HCT116 (cell line): ENCODE measurements around the gene BLCAP. TPM values are rescaled to one million over a fixed set of nuclear protein-coding genes. Genes with fewer than 3 reads are reported as not detected.

Experiments used
- ATAC-seq: fragments of 200-7000 bp; cut with Tn5 transposase; 2 replicates; pipeline ENCODE4 v1.9.1; 2020; ENCODE audit warnings: mild to moderate bottlenecking, moderate library complexity
- BruUV-seq: library from RNA; stranded (reverse); fragments of 400-500 nt; replicated peaks from 2 replicates; lab custom pipeline; 2021; lab: Mats Ljungman, UMichigan
- CTCF ChIA-PET: fragments of 300-600 bp; sonication (Branson Sonifier 250); formaldehyde crosslinking; loops from one replicate; lab custom pipeline; 2021; ENCODE audit warnings: antibody characterized with exemption; lab: Charles Lee
- POLR2A ChIA-PET: fragments of 300-600, 350-600 bp; sonication (Branson Sonifier 250); formaldehyde crosslinking; loops from one replicate; lab custom pipeline; 2021; ENCODE audit warnings: antibody characterized with exemption; lab: Charles Lee
- RAD21 ChIA-PET, 2 experiments: fragments of 300-600 bp; sonication (Branson Sonifier 250); formaldehyde crosslinking; loops; one replicate each; lab custom pipeline; 2023; ENCODE audit warnings: low total read pairs in 2 of 2; ENCODE audit not compliant: uncharacterized antibody in 2 of 2, unreplicated experiment in 2 of 2, low non-redundant PET in 1 of 2; lab: Charles Lee
- DNase-seq: peaks from one replicate; pipeline ENCODE4 v3.0.0-alpha.2; 2010; ENCODE audit warnings: low read depth, low spot score
- H2AFZ ChIP-seq: fragments of 200-600 bp; shearing (Covaris generic), sonication (generic); 2 replicates; pipeline ENCODE4 v1.6.1; 2017; ENCODE audit warnings: low read depth, mixed run types, mixed read lengths, antibody characterized with exemption, low read length; ENCODE audit not compliant: poor library complexity, severe bottlenecking
- H3K27ac ChIP-seq: 2 replicates; pipeline ENCODE4 v1.5.1; 2012; ENCODE audit warnings: low read depth, low read length
- H3K27me3 ChIP-seq: fragments of 200-600 bp; sonication (generic); 2 replicates; pipeline ENCODE4 v1.6.1; 2016; ENCODE audit warnings: mixed run types, low read length, mixed read lengths; ENCODE audit not compliant: insufficient read depth
- H3K36me3 ChIP-seq, 2 experiments: fragments of 200-500 bp in 1 of 2; fragments of 200-600 bp in 1 of 2; sonication (Bioruptor generic) in 1 of 2; sonication (generic) in 1 of 2; 2 replicates each; pipeline versions ENCODE4 v1.5.1 to v1.6.1; 2014 to 2016; ENCODE audit warnings: low read length in 2 of 2, inconsistent platforms in 1 of 2, mixed read lengths in 1 of 2, mixed run types in 1 of 2; ENCODE audit not compliant: insufficient read depth in 2 of 2, control insufficient read depth in 1 of 2
- H3K4me1 ChIP-seq, 2 experiments: fragments of 200-600 bp in 1 of 2; sonication (generic) in 1 of 2; 2 replicates each; pipeline versions ENCODE4 v1.5.1 to v1.6.1; 2012 to 2017; ENCODE audit warnings: low read length in 2 of 2, inconsistent platforms in 1 of 2, mild to moderate bottlenecking in 1 of 2, mixed read lengths in 1 of 2, mixed run types in 1 of 2, moderate library complexity in 1 of 2; ENCODE audit not compliant: insufficient read depth in 2 of 2, control insufficient read depth in 1 of 2
- H3K4me2 ChIP-seq: fragments of 200-600 bp; sonication (generic); 2 replicates; pipeline ENCODE4 v1.6.1; 2017; ENCODE audit warnings: mixed run types, low read length, mixed read lengths
- H3K4me3 ChIP-seq, 2 experiments: fragments of 200-600 bp in 1 of 2; sonication (generic) in 1 of 2; replicated peaks in 1 of 2; 2 replicates each; pipeline ENCODE4 v1.5.1; 2011 to 2016; ENCODE audit warnings: low read length in 2 of 2, control low read depth in 1 of 2, low read depth in 1 of 2, mild to moderate bottlenecking in 1 of 2, mixed read lengths in 1 of 2, mixed run types in 1 of 2
- H3K79me2 ChIP-seq: fragments of 200-600 bp; sonication (generic); 2 replicates; pipeline ENCODE4 v1.6.1; 2017; ENCODE audit warnings: mild to moderate bottlenecking, mixed run types, low read length, moderate library complexity, mixed read lengths; ENCODE audit not compliant: insufficient read depth
- H3K9ac ChIP-seq: fragments of 200-600 bp; sonication (generic); 2 replicates; pipeline ENCODE4 v1.6.1; 2016; ENCODE audit warnings: low read length, mixed read lengths
- H3K9me2 ChIP-seq: fragments of 200-600 bp; sonication (generic), shearing (Covaris generic); 2 replicates; pipeline ENCODE4 v1.6.1; 2017; ENCODE audit warnings: mixed run types, mild to moderate bottlenecking, moderate library complexity; ENCODE audit not compliant: insufficient read depth
- H3K9me3 ChIP-seq, 2 experiments: fragments of 200-500 bp in 1 of 2; fragments of 200-600 bp in 1 of 2; sonication (Bioruptor generic) in 1 of 2; sonication (generic) in 1 of 2; 2 replicates each; pipeline ENCODE4 v1.6.1; 2014 to 2017; ENCODE audit warnings: low read length in 2 of 2, mixed read lengths in 2 of 2, inconsistent platforms in 1 of 2, low read depth in 1 of 2, mild to moderate bottlenecking in 1 of 2, mixed run types in 1 of 2, moderate library complexity in 1 of 2; ENCODE audit not compliant: control insufficient read depth in 1 of 2, insufficient read depth in 1 of 2
- H4K20me1 ChIP-seq: fragments of 200-600 bp; sonication (generic), shearing (Covaris generic); 2 replicates; pipeline ENCODE4 v1.6.1; 2017; ENCODE audit warnings: mixed run types, mild to moderate bottlenecking, moderate library complexity; ENCODE audit not compliant: insufficient read depth
- ATF3 ChIP-seq: IDR thresholded peaks from 2 replicates; pipeline ENCODE4 v1.6.1; 2012
- CBX3 ChIP-seq: IDR thresholded peaks from 2 replicates; pipeline ENCODE4 v1.6.1; 2012; ENCODE audit warnings: low read depth
- CEBPB ChIP-seq: IDR thresholded peaks from 2 replicates; pipeline ENCODE4 v1.6.1; 2012; ENCODE audit warnings: low read depth
- ELF1 ChIP-seq: IDR thresholded peaks from 2 replicates; pipeline ENCODE4 v1.6.1; 2012; ENCODE audit warnings: low read depth, borderline replicate concordance
- EZH2phosphoT487 ChIP-seq: fragments of 200-600 bp; IDR thresholded peaks from 2 replicates; pipeline ENCODE4 v1.6.1; 2018; ENCODE audit warnings: antibody characterized with exemption, borderline replicate concordance
- FOSL1 ChIP-seq: IDR thresholded peaks from 2 replicates; pipeline ENCODE4 v1.6.1; 2012; ENCODE audit warnings: low read depth
- MAX ChIP-seq: IDR thresholded peaks from 2 replicates; pipeline ENCODE4 v1.6.1; 2012
- RAD21 ChIP-seq: IDR thresholded peaks from 2 replicates; pipeline ENCODE4 v1.6.1; 2012; ENCODE audit warnings: low read depth, mild to moderate bottlenecking
- REST ChIP-seq: IDR thresholded peaks from 2 replicates; pipeline ENCODE4 v1.6.1; 2012; ENCODE audit warnings: low read depth
- SIN3A ChIP-seq: IDR thresholded peaks from 2 replicates; pipeline ENCODE4 v1.6.1; 2012; ENCODE audit warnings: low read depth
- SRF ChIP-seq: IDR thresholded peaks from 2 replicates; pipeline ENCODE4 v1.6.1; 2012; ENCODE audit warnings: low read depth
- TCF7L2 ChIP-seq: IDR thresholded peaks from 2 replicates; pipeline ENCODE4 v1.7.0; 2011; ENCODE audit warnings: borderline replicate concordance, inconsistent platforms; ENCODE audit not compliant: insufficient read depth, insufficient read length; ENCODE audit errors: extremely low read depth
- ZNF274 ChIP-seq: fragments of 200-500 bp; sonication (Bioruptor generic); IDR thresholded peaks from 2 replicates; pipeline ENCODE4 v1.6.1; 2014; ENCODE audit warnings: mild to moderate bottlenecking, low read depth, low read length, inconsistent platforms
- intact Hi-C: fragments of 100-400 bp; cut with micrococcal nuclease; formaldehyde crosslinking; loops from 2 replicates; pipeline ENCODE4 v1.10.0; 2022
- total RNA-seq: library from RNA; stranded (reverse); gene quantifications from one replicate; pipeline ENCODE4 v1.2.1, GENCODE V29; 2021; ENCODE audit not compliant: unreplicated experiment

The BLCAP gene
- total RNA-seq, 1 experiment from 2014 or later, result 27.5 TPM

GRCh38 chr20:37504404-37505096, 23.1 kb downstream of the BLCAP start:
- ChIA-PET CTCF (no interaction called here), POLR2A (no interaction called here), RAD21 (no interaction called here)
- Histone ChIP-seq H3K36me3 (no peaks in the 10 kb centered on the region), H2AFZ (no peak overlapping the region), H3K9me2 (no peaks in the 10 kb centered on the region), H3K4me2 (no peak overlapping the region), H3K27me3 (no peaks in the 10 kb centered on the region), H4K20me1 (no peaks in the 10 kb centered on the region), H3K4me3 (no peak overlapping the region), H3K9me3 (no peaks in the 10 kb centered on the region), H3K4me1 (peaks cover 0 to 5% of the 10 kb centered on the region in 2 experiments; a peak in 1 of 4 replicates), H3K9ac (no peak overlapping the region), H3K79me2 (no peaks in the 10 kb centered on the region), H3K27ac (no peak overlapping the region)
- DNase-seq (no peak), ATAC-seq (no peak)
- intact Hi-C loops, result no loop called here
- no TSS peak for BruUV-seq
- TF ChIP-seq ZNF274, result no peak
- TF ChIP-seq RAD21, result no peak
- no peak for TF ChIP-seq MAX
- TF ChIP-seq ELF1, result no peak
- TF ChIP-seq TCF7L2, result no peak

- Histone ChIP-seq H3K79me2 (no peaks in the 10 kb centered on the region), H3K4me1 (peaks cover 0 to 5% of the 10 kb centered on the region in 2 experiments; a peak in 1 of 4 replicates), H2AFZ (no peak overlapping the region), H3K4me2 (no peak overlapping the region), H3K36me3 (no peaks in the 10 kb centered on the region), H3K9me2 (no peaks in the 10 kb centered on the region), H3K27me3 (no peaks in the 10 kb centered on the region), H3K4me3 (no peak overlapping the region)
- ATAC-seq (no peak), DNase-seq (no peak)
- CTCF ChIA-PET, result no interaction called here
- no TSS peak for BruUV-seq
- intact Hi-C loops, result no loop called here
- RAD21 ChIA-PET, result no interaction called here
- POLR2A ChIA-PET, result no interaction called here
- TF ChIP-seq REST (no peak), CBX3 (no peak), ELF1 (no peak), ATF3 (no peak), SIN3A (no peak), CEBPB (no peak), FOSL1 (no peak), SRF (no peak), TCF7L2 (no peak), MAX (no peak), EZH2phosphoT487 (no peak)
- TF ChIP-seq, all 23 proteins: peak for 0
- Histone ChIP-seq H4K20me1 (no peaks in the 10 kb centered on the region), H3K9ac (no peak overlapping the region), H3K27ac (no peak overlapping the region), H3K9me3 (no peaks in the 10 kb centered on the region)
Observed at GRCh38 chr20:37503256-37503927, 24.3 kb downstream of the BLCAP start.
